Measurements from ENCODE around the gene MN1. TPM values are rescaled to one million over a fixed set of nuclear protein-coding genes. Genes with fewer than 3 reads are reported as not detected.
A peak's percentile ranks its signal among the peaks of the same experiment; 100 is the strongest.

Gene MN1
- polyA plus RNA-seq, 3 donors, result 0.06 to 0.38 (median 0.29) TPM

GRCh38 chr22:27715106-27715505 is 86.5 kb downstream of the MN1 start:
- peaks cover 4% of the 10 kb centered on the region in 2 donors for H3K9me3 ChIP-seq (replicated peaks in 1 of 2; ENCODE audit: control insufficient read depth in 1 of 2, insufficient read depth in 1 of 2, low read length in 2 of 2)
- no peaks in the 10 kb centered on the region for H3K27me3 ChIP-seq (ENCODE audit: control insufficient read depth in 2 of 2, insufficient read depth in 2 of 2, low read length in 2 of 2)
- Mint-ChIP-seq H3K4me3 (no peak overlapping the region), H3K9me3 (peaks cover 0 to 12% (median 8%) of the 10 kb centered on the region in 7 donors), H3K4me1 (peaks cover 41% of the 10 kb centered on the region), H3K36me3 (no peaks in the 10 kb centered on the region), H3K27ac (peak overlapping the region in 6 of 7 donors; percentile 48 to 88 (median 55)), H3K27me3 (ENCODE audit: low read depth in 3 of 3) (peaks cover 1 to 8% (median 3%) of the 10 kb centered on the region in 3 donors)
- intact Hi-C loops (cut with micrococcal nuclease), result loop anchor here (5.0 kb wide), 1 partner anchor 43 kb away; no protein-coding TSS in a partner anchor
- 67% methylated on average over 2 of the region's 10 CpGs for WGBS (ENCODE audit: insufficient coverage)
- no peak overlapping the region for H3K27ac ChIP-seq (ENCODE audit: low read depth in 1 of 2, low read length in 2 of 2)
- no peaks in the 10 kb centered on the region for H4K20me1 ChIP-seq (ENCODE audit: insufficient read depth, low read length)
- TF ChIP-seq, protein P1, sequence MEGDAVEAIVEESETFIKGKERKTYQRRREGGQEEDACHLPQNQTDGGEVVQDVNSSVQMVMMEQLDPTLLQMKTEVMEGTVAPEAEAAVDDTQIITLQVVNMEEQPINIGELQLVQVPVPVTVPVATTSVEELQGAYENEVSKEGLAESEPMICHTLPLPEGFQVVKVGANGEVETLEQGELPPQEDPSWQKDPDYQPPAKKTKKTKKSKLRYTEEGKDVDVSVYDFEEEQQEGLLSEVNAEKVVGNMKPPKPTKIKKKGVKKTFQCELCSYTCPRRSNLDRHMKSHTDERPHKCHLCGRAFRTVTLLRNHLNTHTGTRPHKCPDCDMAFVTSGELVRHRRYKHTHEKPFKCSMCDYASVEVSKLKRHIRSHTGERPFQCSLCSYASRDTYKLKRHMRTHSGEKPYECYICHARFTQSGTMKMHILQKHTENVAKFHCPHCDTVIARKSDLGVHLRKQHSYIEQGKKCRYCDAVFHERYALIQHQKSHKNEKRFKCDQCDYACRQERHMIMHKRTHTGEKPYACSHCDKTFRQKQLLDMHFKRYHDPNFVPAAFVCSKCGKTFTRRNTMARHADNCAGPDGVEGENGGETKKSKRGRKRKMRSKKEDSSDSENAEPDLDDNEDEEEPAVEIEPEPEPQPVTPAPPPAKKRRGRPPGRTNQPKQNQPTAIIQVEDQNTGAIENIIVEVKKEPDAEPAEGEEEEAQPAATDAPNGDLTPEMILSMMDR (IDR thresholded peaks at IDR 0.05), result peak; percentile 22
- H3K79me2 ChIP-seq (ENCODE audit: insufficient read depth, low read length), result no peaks in the 10 kb centered on the region
- H3K9ac ChIP-seq (ENCODE audit: insufficient read depth, low read length, poor library complexity, severe bottlenecking), result no peak overlapping the region
- H3K4me3 ChIP-seq (replicated peaks in 1 of 3; ENCODE audit: low read depth in 2 of 3, low read length in 3 of 3), result no peak overlapping the region
- no peaks in the 10 kb centered on the region for H3K36me3 ChIP-seq (replicated peaks in 1 of 2; ENCODE audit: control insufficient read depth in 1 of 2, insufficient read depth in 2 of 2, low read length in 2 of 2)
- DNase-seq, result peak in 2 of 3 donors; percentile 52 to 61
- H3K4me1 ChIP-seq (ENCODE audit: control insufficient read depth in 1 of 2, insufficient read depth in 2 of 2, low read length in 2 of 2), result peaks cover 23 to 25% of the 10 kb centered on the region in 2 donors
- no peak overlapping the region for H2AFZ ChIP-seq (ENCODE audit: insufficient read depth, low read depth, low read length, poor library complexity, severe bottlenecking)
- H3K4me2 ChIP-seq (replicated peaks; ENCODE audit: extremely low read depth, low read length, poor library complexity, severe bottlenecking), result no peak overlapping the region

GRCh38 chr22:27714068-27714467 is 87.5 kb downstream of the MN1 start:
- intact Hi-C loops (cut with micrococcal nuclease), result no loop called here
- Histone ChIP-seq H3K36me3 (replicated peaks in 1 of 2; ENCODE audit: control insufficient read depth in 1 of 2, insufficient read depth in 2 of 2, low read length in 2 of 2) (no peaks in the 10 kb centered on the region), H3K27me3 (ENCODE audit: control insufficient read depth in 2 of 2, insufficient read depth in 2 of 2, low read length in 2 of 2) (no peaks in the 10 kb centered on the region), H3K4me3 (replicated peaks in 1 of 3; ENCODE audit: low read depth in 2 of 3, low read length in 3 of 3) (no peak overlapping the region), H2AFZ (ENCODE audit: insufficient read depth, low read depth, low read length, poor library complexity, severe bottlenecking) (no peak overlapping the region), H3K79me2 (ENCODE audit: insufficient read depth, low read length) (no peaks in the 10 kb centered on the region), H3K4me1 (ENCODE audit: control insufficient read depth in 1 of 2, insufficient read depth in 2 of 2, low read length in 2 of 2) (peaks cover 15% of the 10 kb centered on the region in 2 donors), H3K9me3 (replicated peaks in 1 of 2; ENCODE audit: control insufficient read depth in 1 of 2, insufficient read depth in 1 of 2, low read length in 2 of 2) (peaks cover 4% of the 10 kb centered on the region in 2 donors), H4K20me1 (ENCODE audit: insufficient read depth, low read length) (no peaks in the 10 kb centered on the region), H3K27ac (ENCODE audit: low read depth in 1 of 2, low read length in 2 of 2) (no peak overlapping the region), H3K9ac (ENCODE audit: insufficient read depth, low read length, poor library complexity, severe bottlenecking) (no peak overlapping the region), H3K4me2 (replicated peaks; ENCODE audit: extremely low read depth, low read length, poor library complexity, severe bottlenecking) (no peak overlapping the region)
- peaks cover 0 to 13% (median 6%) of the 10 kb centered on the region in 7 donors for H3K9me3 Mint-ChIP-seq
- WGBS (ENCODE audit: insufficient coverage), result 100% methylated on average over 1 of the region's 6 CpGs
- TF ChIP-seq, protein P1 (IDR thresholded peaks at IDR 0.05), result no peak
- DNase-seq, result no peak
- peak overlapping the region in 1 of 7 donors; percentile 7 for H3K27ac Mint-ChIP-seq
- H3K4me3 Mint-ChIP-seq, result no peak overlapping the region
- no peaks in the 10 kb centered on the region for H3K36me3 Mint-ChIP-seq
- H3K4me1 Mint-ChIP-seq, result peaks cover 38% of the 10 kb centered on the region
- H3K27me3 Mint-ChIP-seq (ENCODE audit: low read depth in 3 of 3), result peaks cover 1 to 8% (median 3%) of the 10 kb centered on the region in 3 donors

Data from CD14-positive monocyte (primary cell).